Measurements from ENCODE around the gene RHOU. TPM values are rescaled to one million over a fixed set of nuclear protein-coding genes. Genes with fewer than 3 reads are reported as not detected.

RHOU gene
- total RNA-seq, 3 donors from 2014 or later (not counting 1 experiment from before 2014, with no cell fraction given), result 0.33 to 1.6 (median 0.82) TPM

DNA sequence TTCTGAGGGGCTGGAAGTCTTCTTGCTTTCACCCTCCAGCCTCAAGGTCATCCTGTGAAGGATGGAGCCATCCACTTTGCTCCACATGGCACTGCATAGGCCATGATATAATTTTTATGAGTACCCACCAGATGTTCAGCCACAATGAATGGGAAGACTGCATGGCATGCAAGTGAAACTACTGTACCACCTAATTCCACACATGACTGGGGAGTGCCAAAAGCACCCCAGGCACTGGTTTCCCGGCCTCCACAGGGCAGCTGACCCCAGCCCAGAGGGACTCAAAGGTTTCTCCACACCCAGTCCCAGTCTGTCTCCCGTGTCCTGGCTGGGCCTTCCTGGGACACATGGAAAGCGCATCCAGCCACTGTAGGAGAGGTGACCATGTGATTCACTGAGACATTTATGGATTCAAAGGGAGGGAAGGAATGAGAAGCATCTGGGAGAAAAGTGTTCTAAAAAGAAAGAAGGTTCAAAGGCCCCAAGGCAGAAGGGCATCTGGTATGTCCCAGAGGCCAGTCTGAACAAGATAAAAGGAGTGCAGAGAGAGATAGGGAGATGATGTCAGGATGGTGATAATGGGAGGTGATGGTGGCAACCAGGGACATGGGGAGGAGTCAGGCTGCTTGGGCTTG is 12.1 kb downstream of the RHOU start:
- intact Hi-C loops (cut with micrococcal nuclease), result no loop called here
- Histone ChIP-seq H3K27me3 (ENCODE audit: control insufficient read depth, insufficient read depth, low read length) (no peaks in the 10 kb centered on the region), H3K27ac (ENCODE audit: low read length) (no peak overlapping the region), H3K4me3 (ENCODE audit: low read length) (no peak overlapping the region), H3K36me3 (ENCODE audit: control insufficient read depth, insufficient read depth, low read length) (peaks cover 14% of the 10 kb centered on the region), H3K9me3 (ENCODE audit: control insufficient read depth, insufficient read depth, low read length) (no peaks in the 10 kb centered on the region), H3K4me1 (ENCODE audit: control insufficient read depth, insufficient read depth, low read length) (peaks cover 13% of the 10 kb centered on the region)
- WGBS (ENCODE audit: insufficient coverage), result 96% methylated on average over 3 of the region's 3 CpGs
- Mint-ChIP-seq H3K27ac (no peak overlapping the region), H3K36me3 (no peaks in the 10 kb centered on the region), H3K9me3 (no peaks in the 10 kb centered on the region), H3K27me3 (ENCODE audit: low read depth in 2 of 2) (peaks cover 14 to 31% of the 10 kb centered on the region in 2 donors), H3K4me3 (no peak overlapping the region), H3K4me1 (peaks cover 13 to 18% of the 10 kb centered on the region in 2 donors)
- TF ChIP-seq, protein P1, sequence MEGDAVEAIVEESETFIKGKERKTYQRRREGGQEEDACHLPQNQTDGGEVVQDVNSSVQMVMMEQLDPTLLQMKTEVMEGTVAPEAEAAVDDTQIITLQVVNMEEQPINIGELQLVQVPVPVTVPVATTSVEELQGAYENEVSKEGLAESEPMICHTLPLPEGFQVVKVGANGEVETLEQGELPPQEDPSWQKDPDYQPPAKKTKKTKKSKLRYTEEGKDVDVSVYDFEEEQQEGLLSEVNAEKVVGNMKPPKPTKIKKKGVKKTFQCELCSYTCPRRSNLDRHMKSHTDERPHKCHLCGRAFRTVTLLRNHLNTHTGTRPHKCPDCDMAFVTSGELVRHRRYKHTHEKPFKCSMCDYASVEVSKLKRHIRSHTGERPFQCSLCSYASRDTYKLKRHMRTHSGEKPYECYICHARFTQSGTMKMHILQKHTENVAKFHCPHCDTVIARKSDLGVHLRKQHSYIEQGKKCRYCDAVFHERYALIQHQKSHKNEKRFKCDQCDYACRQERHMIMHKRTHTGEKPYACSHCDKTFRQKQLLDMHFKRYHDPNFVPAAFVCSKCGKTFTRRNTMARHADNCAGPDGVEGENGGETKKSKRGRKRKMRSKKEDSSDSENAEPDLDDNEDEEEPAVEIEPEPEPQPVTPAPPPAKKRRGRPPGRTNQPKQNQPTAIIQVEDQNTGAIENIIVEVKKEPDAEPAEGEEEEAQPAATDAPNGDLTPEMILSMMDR (IDR thresholded peaks at IDR 0.05), result no peak
- no peak for DNase-seq
- ATAC-seq, result no peak

GRCh38 chr1:228748029-228748428 is 12.8 kb downstream of the RHOU start:
- H3K4me1 Mint-ChIP-seq, result peaks cover 13 to 15% of the 10 kb centered on the region in 2 donors
- H3K27me3 Mint-ChIP-seq (ENCODE audit: low read depth in 2 of 2), result peaks cover 15 to 37% of the 10 kb centered on the region in 2 donors
- Histone ChIP-seq H3K9me3 (ENCODE audit: control insufficient read depth, insufficient read depth, low read length) (no peaks in the 10 kb centered on the region), H3K27ac (ENCODE audit: low read length) (no peak overlapping the region), H3K4me1 (ENCODE audit: control insufficient read depth, insufficient read depth, low read length) (peaks cover 13% of the 10 kb centered on the region), H3K4me3 (ENCODE audit: low read length) (no peak overlapping the region), H3K36me3 (ENCODE audit: control insufficient read depth, insufficient read depth, low read length) (peaks cover 12% of the 10 kb centered on the region), H3K27me3 (ENCODE audit: control insufficient read depth, insufficient read depth, low read length) (peaks cover 5% of the 10 kb centered on the region)
- no peak for ATAC-seq
- intact Hi-C loops (cut with micrococcal nuclease), result no loop called here
- peak overlapping the region; percentile 25 for H3K4me3 Mint-ChIP-seq
- no peaks in the 10 kb centered on the region for H3K36me3 Mint-ChIP-seq
- no peak for DNase-seq
- H3K27ac Mint-ChIP-seq, result no peak overlapping the region
- no peaks in the 10 kb centered on the region for H3K9me3 Mint-ChIP-seq
- WGBS (ENCODE audit: insufficient coverage), result 86% methylated on average over 2 of the region's 2 CpGs
- TF ChIP-seq, protein P1 (IDR thresholded peaks at IDR 0.05), result no peak

DNA sequence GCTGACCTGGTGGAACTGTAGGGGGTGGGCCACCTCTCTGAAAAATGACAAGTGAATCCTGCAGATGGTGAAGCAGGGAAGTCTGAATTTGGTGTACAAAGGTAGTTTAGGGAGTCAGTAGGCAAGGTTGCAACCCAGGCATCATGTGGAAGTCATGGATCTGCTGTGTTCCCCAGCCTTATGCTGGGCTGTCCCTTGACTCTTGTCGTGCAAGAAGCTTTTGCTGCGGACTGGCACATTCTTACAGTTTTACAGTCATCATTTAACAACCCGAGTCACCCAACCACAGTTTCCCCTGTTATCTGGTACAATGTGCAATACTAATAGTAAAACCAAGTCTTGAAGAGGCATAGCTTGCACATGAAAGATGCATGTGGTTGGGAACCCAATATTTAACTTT is 13.2 kb downstream of the RHOU start:
- TF ChIP-seq, protein P1 (IDR thresholded peaks at IDR 0.05), result no peak
- intact Hi-C loops (cut with micrococcal nuclease), result no loop called here
- H3K9me3 ChIP-seq (ENCODE audit: control insufficient read depth, insufficient read depth, low read length), result no peaks in the 10 kb centered on the region
- peaks cover 13% of the 10 kb centered on the region for H3K4me1 ChIP-seq (ENCODE audit: control insufficient read depth, insufficient read depth, low read length)
- H3K27me3 ChIP-seq (ENCODE audit: control insufficient read depth, insufficient read depth, low read length), result peaks cover 5% of the 10 kb centered on the region
- peaks cover 8% of the 10 kb centered on the region for H3K36me3 ChIP-seq (ENCODE audit: control insufficient read depth, insufficient read depth, low read length)
- Mint-ChIP-seq H3K36me3 (no peaks in the 10 kb centered on the region), H3K4me1 (peaks cover 13 to 15% of the 10 kb centered on the region in 2 donors), H3K9me3 (no peaks in the 10 kb centered on the region), H3K27ac (no peak overlapping the region), H3K27me3 (ENCODE audit: low read depth in 2 of 2) (peaks cover 16 to 38% of the 10 kb centered on the region in 2 donors), H3K4me3 (peak overlapping the region; percentile 25)
- DNase-seq (peak in 1 of 2 donors; percentile 46), ATAC-seq (peak; percentile 78 to 90 (median 80))
- no peak overlapping the region for H3K4me3 ChIP-seq (ENCODE audit: low read length)
- 28% methylated on average over 3 of the region's 3 CpGs for WGBS (ENCODE audit: insufficient coverage)
- no peak overlapping the region for H3K27ac ChIP-seq (ENCODE audit: low read length)

DNA sequence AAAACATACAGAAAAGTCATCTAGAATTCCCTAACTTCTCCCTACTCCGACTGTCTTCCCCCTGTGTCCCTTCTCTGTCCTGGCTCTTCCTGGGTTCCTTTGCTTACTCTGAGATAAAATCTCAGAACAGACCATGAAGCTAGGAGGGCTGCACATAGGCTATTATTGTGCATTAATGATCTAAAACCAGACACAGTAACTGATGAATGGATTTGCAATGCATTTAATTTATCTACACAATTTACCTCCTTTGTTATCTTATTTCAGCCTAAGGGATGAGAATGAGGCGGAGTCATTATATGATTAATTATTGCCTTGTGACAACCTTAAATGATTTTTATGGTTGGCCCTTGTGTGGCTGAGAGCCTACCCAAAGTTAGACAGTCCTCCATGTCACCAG is 14.5 kb downstream of the RHOU start:
- no peak for ATAC-seq
- peaks cover 2% of the 10 kb centered on the region for H3K36me3 ChIP-seq (ENCODE audit: control insufficient read depth, insufficient read depth, low read length)
- Mint-ChIP-seq H3K4me3 (no peak overlapping the region), H3K4me1 (peaks cover 13 to 15% of the 10 kb centered on the region in 2 donors), H3K27me3 (ENCODE audit: low read depth in 2 of 2) (peaks cover 21 to 48% of the 10 kb centered on the region in 2 donors), H3K27ac (no peak overlapping the region), H3K9me3 (no peaks in the 10 kb centered on the region), H3K36me3 (no peaks in the 10 kb centered on the region)
- no peak for DNase-seq
- WGBS (ENCODE audit: insufficient coverage), result 88% methylated on average over 1 of the region's 2 CpGs
- no peaks in the 10 kb centered on the region for H3K9me3 ChIP-seq (ENCODE audit: control insufficient read depth, insufficient read depth, low read length)
- TF ChIP-seq, protein P1 (IDR thresholded peaks at IDR 0.05), result no peak
- H3K27ac ChIP-seq (ENCODE audit: low read length), result no peak overlapping the region
- H3K27me3 ChIP-seq (ENCODE audit: control insufficient read depth, insufficient read depth, low read length), result peaks cover 5% of the 10 kb centered on the region
- no peak overlapping the region for H3K4me3 ChIP-seq (ENCODE audit: low read length)
- intact Hi-C loops (cut with micrococcal nuclease), result no loop called here
- peaks cover 13% of the 10 kb centered on the region for H3K4me1 ChIP-seq (ENCODE audit: control insufficient read depth, insufficient read depth, low read length)
